Keratinocyte (primary cell): ENCODE results near the gene FAM50A.

Experiments used
- CTCF ChIP-seq, 3 experiments: IDR thresholded peaks in 1 of 3; conservative IDR thresholded peaks in 1 of 3; optimal IDR thresholded peaks in 1 of 3; 2 replicates in 2 of 3; 3 replicates in 1 of 3; pipeline versions ENCODE3 to v1.5.1; 2011; ENCODE audit warnings: low read length in 3 of 3, mild to moderate bottlenecking in 3 of 3, moderate library complexity in 2 of 3, control low read depth in 1 of 3, inconsistent platforms in 1 of 3; ENCODE audit not compliant: insufficient read depth in 2 of 3; ENCODE audit errors: extremely low read depth in 1 of 3
- EZH2 ChIP-seq: IDR thresholded peaks from one replicate; pipeline ENCODE4 v1.6.1; 2012; ENCODE audit warnings: inconsistent platforms, mild to moderate bottlenecking, low read length, moderate library complexity

DNA sequence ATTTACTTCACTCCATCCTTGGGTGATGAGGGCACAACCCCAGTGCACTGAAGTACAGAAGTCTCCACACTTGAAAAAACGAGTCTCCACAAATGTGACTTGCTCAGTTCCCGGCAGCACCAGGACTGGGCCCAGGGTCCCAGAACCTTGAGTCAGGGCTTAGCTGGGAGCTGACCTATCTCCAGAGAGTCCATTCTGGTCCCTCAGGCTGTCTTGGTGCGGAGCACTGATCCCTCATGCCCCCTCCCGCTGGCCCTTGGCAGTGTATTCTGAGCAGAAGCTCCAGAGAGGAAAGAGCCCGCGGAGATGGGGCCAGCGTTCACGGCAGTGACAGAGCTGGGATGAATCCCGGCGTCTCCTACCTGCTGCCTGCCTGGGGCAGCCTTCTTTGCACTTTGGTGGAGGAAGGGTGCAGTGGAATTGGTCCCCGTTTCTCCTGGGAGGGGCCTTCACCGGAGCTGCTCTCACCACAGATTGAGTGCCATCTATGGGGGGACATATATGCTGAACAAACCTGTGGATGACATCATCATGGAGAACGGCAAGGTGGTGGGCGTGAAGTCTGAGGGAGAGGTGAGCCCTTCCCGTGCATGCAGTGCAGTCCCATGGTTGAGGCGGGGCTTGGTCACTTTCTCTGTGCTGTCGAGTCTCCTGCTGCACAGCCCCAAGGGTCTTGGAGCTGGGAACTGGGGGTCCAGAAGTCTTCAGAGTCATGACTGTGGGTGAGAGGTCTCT lies 3.2 kb upstream of the FAM50A start:
- TF ChIP-seq CTCF (optimal IDR thresholded peaks at IDR 0.05 in 1 of 3, IDR thresholded peaks at IDR 0.05 in 1 of 3, conservative IDR thresholded peaks at IDR 0.05 in 1 of 3; ENCODE audit: extremely low read depth in 1 of 3, insufficient read depth in 2 of 3, low read length in 3 of 3) (no peak), EZH2 (no peak)
